ENCODE results near the gene MAPK4.

GRCh38 chr18:50527636-50528307 lies 32.1 kb upstream of the MAPK4 start:
- TF ChIP-seq EZH2 (IDR thresholded peaks at IDR 0.05) (no peak), POLR2AphosphoS5 (IDR thresholded peaks at IDR 0.05; ENCODE audit: borderline replicate concordance, low read depth, low read length) (no peak)

All from SK-N-MC (cell line).